ENCODE data around the gene OAS1. TPM values are rescaled to one million over a fixed set of nuclear protein-coding genes. Genes with fewer than 3 reads are reported as not detected.

The OAS1 gene
- total and polyA plus RNA-seq, 9 of the 15 experiments (the other 6 are each of a cell fraction or from before 2014, with no cell fraction given), result 0.06 to 0.25 TPM; not detected in 7

GRCh38 chr12:112869778-112870177, 37.0 kb upstream of the OAS1 start:
- H2AFZ ChIP-seq (ENCODE audit: low read depth, low read length), result no peak overlapping the region
- intact Hi-C loops (cut with micrococcal nuclease) (no loop called here), in situ Hi-C loops (cut with MboI) (no loop called here)
- FAIRE-seq (no peak), ATAC-seq (no peak), DNase-seq (ENCODE audit: extremely low read depth in 1 of 4, low spot score in 3 of 4) (no peak)
- no peaks in the 10 kb centered on the region for H3K9me3 ChIP-seq (replicated peaks; ENCODE audit: control insufficient read depth, insufficient read depth, low read depth, low read length)
- no peak overlapping the region for H3K9ac ChIP-seq (ENCODE audit: insufficient read depth in 1 of 2, low read depth in 2 of 2, low read length in 2 of 2)
- H3K27ac ChIP-seq (ENCODE audit: extremely low read depth, low read depth, low read length), result no peak overlapping the region
- H3K79me2 ChIP-seq (ENCODE audit: control insufficient read depth, insufficient read depth, low read length), result no peaks in the 10 kb centered on the region
- ChIA-PET CTCF (ENCODE audit: low intra/inter-chr PET ratio) (no interaction called here), POLR2A (interaction anchor here (0.5 to 0.7 kb wide), 2 partner anchors 160 to 610 kb away, joined by 3 read pairs; no protein-coding TSS in a partner anchor)
- no TSS peak for BruUV-seq (replicated peaks)
- 0% methylated on average over 12 of the region's 12 CpGs for WGBS (ENCODE audit: insufficient coverage, low coverage, missing lambda C conversion rate)
- no peaks in the 10 kb centered on the region for H3K4me1 ChIP-seq (replicated peaks in 1 of 2; ENCODE audit: control insufficient read depth in 2 of 2, insufficient read depth in 2 of 2, low read length in 2 of 2)
- no peaks in the 10 kb centered on the region for H3K36me3 ChIP-seq (ENCODE audit: control insufficient read depth, insufficient read depth, low read length)
- H3K4me2 ChIP-seq (ENCODE audit: insufficient read depth, low read length), result no peak overlapping the region
- peaks cover 0 to 3% of the 10 kb centered on the region in 2 experiments; a peak in 1 of 5 replicates for H3K27me3 ChIP-seq (ENCODE audit: control insufficient read depth in 2 of 2, insufficient read depth in 2 of 2, low read length in 2 of 2)
- H3K4me3 ChIP-seq, result no peak overlapping the region
- no peaks in the 10 kb centered on the region for H4K20me1 ChIP-seq (replicated peaks; ENCODE audit: control insufficient read depth, insufficient read depth, low read length)
- no peaks in the 10 kb centered on the region for H3K9me1 ChIP-seq (ENCODE audit: control insufficient read depth, insufficient read depth, low read length)
- TF ChIP-seq ILF3 (IDR thresholded peaks at IDR 0.05; ENCODE audit: borderline replicate concordance) (no peak), MCM5 (IDR thresholded peaks at IDR 0.05; ENCODE audit: low read depth) (no peak)

- Histone ChIP-seq H3K9me1 (ENCODE audit: control insufficient read depth, insufficient read depth, low read length) (no peaks in the 10 kb centered on the region), H3K27me3 (ENCODE audit: control insufficient read depth in 2 of 2, insufficient read depth in 2 of 2, low read length in 2 of 2) (peaks cover 0 to 3% of the 10 kb centered on the region in 2 experiments; a peak in 1 of 5 replicates), H4K20me1 (replicated peaks; ENCODE audit: control insufficient read depth, insufficient read depth, low read length) (no peaks in the 10 kb centered on the region), H3K27ac (ENCODE audit: extremely low read depth, low read depth, low read length) (no peak overlapping the region), H3K4me3 (no peak overlapping the region), H3K9me3 (replicated peaks; ENCODE audit: control insufficient read depth, insufficient read depth, low read depth, low read length) (no peaks in the 10 kb centered on the region), H3K36me3 (ENCODE audit: control insufficient read depth, insufficient read depth, low read length) (no peaks in the 10 kb centered on the region), H3K4me1 (replicated peaks in 1 of 2; ENCODE audit: control insufficient read depth in 2 of 2, insufficient read depth in 2 of 2, low read length in 2 of 2) (no peaks in the 10 kb centered on the region), H3K4me2 (ENCODE audit: insufficient read depth, low read length) (no peak overlapping the region), H3K79me2 (ENCODE audit: control insufficient read depth, insufficient read depth, low read length) (no peaks in the 10 kb centered on the region), H3K9ac (ENCODE audit: insufficient read depth in 1 of 2, low read depth in 2 of 2, low read length in 2 of 2) (no peak overlapping the region), H2AFZ (ENCODE audit: low read depth, low read length) (no peak overlapping the region)
- CTCF ChIA-PET (ENCODE audit: low intra/inter-chr PET ratio), result no interaction called here
- in situ Hi-C loops (cut with MboI), result no loop called here
- POLR2A ChIA-PET, result interaction anchor here (0.5 kb wide), 1 partner anchor 161 kb away, joined by 3 read pairs; no protein-coding TSS in a partner anchor
- no TSS peak for BruUV-seq (replicated peaks)
- under 1% methylated on average over 7 of the region's 8 CpGs for WGBS (ENCODE audit: insufficient coverage, low coverage, missing lambda C conversion rate)
- DNase-seq (ENCODE audit: extremely low read depth in 1 of 4, low spot score in 3 of 4) (no peak), FAIRE-seq (no peak), ATAC-seq (no peak)
- TF ChIP-seq GMEB1 (CRISPR knock-in tag; IDR thresholded peaks at IDR 0.05) (no peak), MBD1 (CRISPR knock-in tag; IDR thresholded peaks at IDR 0.05) (no peak), PYGO2 (tag; IDR thresholded peaks at IDR 0.05) (no peak), SPI1 (IDR thresholded peaks at IDR 0.05; ENCODE audit: borderline replicate concordance, low read depth, low read length) (peak; percentile 73; the same call in 1 of the 2 replicates), ZNF699 (CRISPR knock-in tag; IDR thresholded peaks at IDR 0.05; ENCODE audit: insufficient replicate concordance) (no peak), MXD1 (CRISPR knock-in tag; IDR thresholded peaks at IDR 0.05; ENCODE audit: borderline replicate concordance, poor library complexity, severe bottlenecking) (no peak), CREBBP (IDR thresholded peaks at IDR 0.05; ENCODE audit: low read depth, low read length) (no peak)
- intact Hi-C loops (cut with micrococcal nuclease), result no loop called here
Observed at GRCh38 chr12:112870267-112870980, 36.3 kb upstream of the OAS1 start.
